ENCODE measurements around the gene XAB2. TPM values are rescaled to one million over a fixed set of nuclear protein-coding genes. Genes with fewer than 3 reads are reported as not detected.
"Not testable (repeated sequence)": the region's sequence is repeated elsewhere in the genome, so short reads cannot be mapped to it uniquely, and the experiment has no call there.

XAB2 gene
- total RNA-seq, 1 donor from 2014 or later, result 24.1 TPM

GRCh38 chr19:7652061-7652641 is 22.8 kb upstream of the XAB2 start:
- peak; percentile 73 to 88 for DNase-seq (ENCODE audit: low spot score in 2 of 2)
- no peak for FAIRE-seq

GRCh38 chr19:7650148-7650547 is 20.8 kb upstream of the XAB2 start:
- FAIRE-seq (no peak), DNase-seq (ENCODE audit: low spot score in 2 of 2) (no peak)

- FAIRE-seq, result no peak
- no peak for DNase-seq (ENCODE audit: low spot score in 2 of 2)
Measured at GRCh38 chr19:7648265-7649014, 19.1 kb upstream of the XAB2 start.

GRCh38 chr19:7647156-7647555 is 17.8 kb upstream of the XAB2 start:
- DNase-seq (ENCODE audit: low spot score in 2 of 2), result no peak
- no peak for FAIRE-seq

GRCh38 chr19:7646426-7646700 is 17.0 kb upstream of the XAB2 start:
- FAIRE-seq, result no peak
- no peak for DNase-seq (ENCODE audit: low spot score in 2 of 2)

- no peak for DNase-seq (ENCODE audit: low spot score in 2 of 2)
- FAIRE-seq, result no peak
Measured at GRCh38 chr19:7645656-7646425, 16.5 kb upstream of the XAB2 start.

- FAIRE-seq (no peak), DNase-seq (ENCODE audit: low spot score in 2 of 2) (no peak)
Measured at GRCh38 chr19:7645163-7645562, 15.8 kb upstream of the XAB2 start.

- DNase-seq (ENCODE audit: low spot score in 2 of 2), result no peak
- no peak for FAIRE-seq
Measured at GRCh38 chr19:7644550-7644877, 15.2 kb upstream of the XAB2 start.

GRCh38 chr19:7643629-7644549 is 14.5 kb upstream of the XAB2 start:
- not testable (repeated sequence) for DNase-seq (ENCODE audit: low spot score in 2 of 2); FAIRE-seq

- FAIRE-seq, result no peak
- DNase-seq (ENCODE audit: low spot score in 2 of 2), result no peak
Measured at GRCh38 chr19:7643031-7643415, 13.7 kb upstream of the XAB2 start.

- DNase-seq (ENCODE audit: low spot score in 2 of 2), result no peak
- FAIRE-seq, result no peak
Measured at GRCh38 chr19:7642295-7643030, 13.1 kb upstream of the XAB2 start.

- DNase-seq (ENCODE audit: low spot score in 2 of 2) (no peak), FAIRE-seq (no peak)
Measured at GRCh38 chr19:7641290-7642276, 12.2 kb upstream of the XAB2 start.

- FAIRE-seq, result no peak
- DNase-seq (ENCODE audit: low spot score in 2 of 2), result no peak
Measured at GRCh38 chr19:7640803-7641202, 11.5 kb upstream of the XAB2 start.

- no peak for FAIRE-seq
- DNase-seq (ENCODE audit: low spot score in 2 of 2), result no peak
Measured at GRCh38 chr19:7639863-7640348, 10.6 kb upstream of the XAB2 start.

GRCh38 chr19:7638802-7639465 is 9.6 kb upstream of the XAB2 start:
- FAIRE-seq, result no peak
- DNase-seq (ENCODE audit: low spot score in 2 of 2), result no peak

GRCh38 chr19:7637374-7638256 is 8.3 kb upstream of the XAB2 start:
- FAIRE-seq, result no peak
- no peak for DNase-seq (ENCODE audit: low spot score in 2 of 2)

GRCh38 chr19:7636691-7637373 is 7.5 kb upstream of the XAB2 start, which contains the start of gene STXBP2:
Gene STXBP2, plus strand, starts transcription at chr19:7637110. Its CDS starts 40 bp downstream, at chr19:7637150.
- FAIRE-seq (no peak), DNase-seq (ENCODE audit: low spot score in 2 of 2) (peak; percentile 68 to 70)
